Activated CD8-positive, alpha-beta memory T cell treated with anti-CD3 and anti-CD28 coated beads, Interleukin-2, amount 50 U/mL, for 24 hours (primary cell): ENCODE measurements around the gene DMRT1.
"Not testable (repeated sequence)": the region's sequence is repeated elsewhere in the genome, so short reads cannot be mapped to it uniquely, and the experiment has no call there.

Experiments used
- DNase-seq: peaks from one replicate; pipeline ENCODE4 v3.0.0-alpha.2; 2020; ENCODE audit errors: extremely low read depth

The DMRT1 gene

GRCh38 chr9:995781-996180, 154.3 kb downstream of the DMRT1 start:
- DNase-seq = no peak

GRCh38 chr9:998299-999110, 157.0 kb downstream of the DMRT1 start:
- not testable (repeated sequence) for DNase-seq

- DNase-seq = no peak
Observed at GRCh38 chr9:1001838-1002237, 160.3 kb downstream of the DMRT1 start.

- DNase-seq = no peak
Observed at GRCh38 chr9:1002678-1003077, 161.2 kb downstream of the DMRT1 start.

- no peak for DNase-seq
Observed at GRCh38 chr9:1005043-1005667, 163.7 kb downstream of the DMRT1 start.

GRCh38 chr9:1007312-1007711, 165.8 kb downstream of the DMRT1 start:
- no peak for DNase-seq

GRCh38 chr9:1008216-1008615, 166.7 kb downstream of the DMRT1 start:
- DNase-seq = no peak

- peak; percentile 37 for DNase-seq
Observed at GRCh38 chr9:1009101-1009707, 167.7 kb downstream of the DMRT1 start.

- DNase-seq = no peak
Observed at GRCh38 chr9:1013021-1013420, 171.5 kb downstream of the DMRT1 start.

GRCh38 chr9:1014225-1014624, 172.7 kb downstream of the DMRT1 start:
- no peak for DNase-seq

- no peak for DNase-seq
Observed at GRCh38 chr9:1014640-1015039, 173.1 kb downstream of the DMRT1 start.

GRCh38 chr9:1018121-1018520, 176.6 kb downstream of the DMRT1 start:
- no peak for DNase-seq
